Activated CD8-positive, alpha-beta memory T cell treated with anti-CD3 and anti-CD28 coated beads, Interleukin-2, amount 50 U/mL, for 24 hours (primary cell): ENCODE data around the gene ASIP.
"Not testable (repeated sequence)": the region's sequence is repeated elsewhere in the genome, so short reads cannot be mapped to it uniquely, and the experiment has no call there.

Experiments used
- DNase-seq: peaks from one replicate; pipeline ENCODE4 v3.0.0-alpha.2; 2020; ENCODE audit errors: extremely low read depth

ASIP gene

DNA sequence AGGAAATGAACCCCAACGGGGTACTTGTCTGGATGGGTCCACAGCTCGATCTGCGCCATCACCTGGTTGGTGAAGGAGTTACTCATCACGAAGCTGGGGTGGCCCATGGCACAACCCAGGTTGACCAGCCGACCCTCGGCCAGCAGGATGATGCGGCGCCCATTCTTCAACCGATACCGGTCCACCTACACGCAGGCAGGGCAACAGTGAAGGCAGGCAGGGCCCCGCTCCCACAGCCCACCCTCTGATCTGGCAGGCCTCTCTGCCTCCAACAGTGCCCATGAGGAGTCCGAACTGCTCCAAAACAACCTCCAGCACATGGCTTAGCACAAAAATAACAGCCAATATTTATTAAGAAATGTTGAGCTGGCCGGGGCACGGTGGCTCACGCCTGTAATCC is 44.2 kb downstream of the ASIP start:
- no peak for DNase-seq

- DNase-seq, result not testable (repeated sequence)
Observed at GRCh38 chr20:34287500-34287899, 46.3 kb downstream of the ASIP start.

DNA sequence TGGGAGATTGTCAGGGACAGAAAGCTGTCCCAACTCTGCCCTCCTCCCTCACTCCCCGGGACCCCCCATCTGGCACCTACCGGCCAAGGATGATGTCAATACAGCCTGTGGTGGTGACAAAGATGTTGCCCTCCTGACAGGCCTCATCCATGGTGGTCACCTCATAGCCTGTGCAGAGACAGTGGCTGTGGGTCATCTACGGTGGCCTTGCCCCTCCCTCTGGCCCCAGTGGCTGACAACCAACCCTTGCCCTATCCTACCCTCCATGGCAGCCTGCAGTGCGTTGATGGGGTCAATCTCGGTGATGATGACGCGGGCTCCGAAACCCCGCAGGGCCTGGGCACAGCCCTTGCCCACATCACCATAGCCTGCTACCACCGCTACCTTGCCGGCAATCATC is 49.2 kb downstream of the ASIP start:
- DNase-seq, result no peak

GRCh38 chr20:34292496-34292895 is 51.3 kb downstream of the ASIP start:
- no peak for DNase-seq

- no peak for DNase-seq
Observed at GRCh38 chr20:34293119-34293518, 51.9 kb downstream of the ASIP start.

DNA sequence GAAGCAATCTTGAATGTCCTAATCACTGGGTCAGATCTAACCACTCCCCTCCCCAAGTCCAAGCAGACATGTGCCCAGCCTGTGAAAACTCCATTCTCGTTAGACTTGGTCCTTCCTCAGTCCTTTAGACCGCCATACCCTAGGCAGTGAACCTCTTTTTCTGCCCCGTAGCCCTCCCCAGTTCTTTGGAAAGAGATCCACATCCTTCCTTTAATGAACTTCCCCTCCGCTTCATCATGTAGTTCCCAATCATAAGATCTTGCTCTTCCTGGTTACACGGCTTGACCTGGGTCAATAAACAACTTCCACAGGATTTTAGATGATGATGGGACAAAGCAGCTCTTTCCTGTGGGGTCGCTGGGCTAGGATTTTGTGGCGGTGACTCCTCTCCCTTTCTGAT is 52.4 kb downstream of the ASIP start:
- no peak for DNase-seq

GRCh38 chr20:34294563-34294962 is 53.3 kb downstream of the ASIP start:
- no peak for DNase-seq

- no peak for DNase-seq
Observed at GRCh38 chr20:34295284-34295683, 54.1 kb downstream of the ASIP start.

- no peak for DNase-seq
Observed at GRCh38 chr20:34296468-34296867, 55.2 kb downstream of the ASIP start.

GRCh38 chr20:34298294-34298784 is 57.1 kb downstream of the ASIP start:
- not testable (repeated sequence) for DNase-seq

GRCh38 chr20:34299556-34300255 is 58.5 kb downstream of the ASIP start:
- DNase-seq, result no peak

DNA sequence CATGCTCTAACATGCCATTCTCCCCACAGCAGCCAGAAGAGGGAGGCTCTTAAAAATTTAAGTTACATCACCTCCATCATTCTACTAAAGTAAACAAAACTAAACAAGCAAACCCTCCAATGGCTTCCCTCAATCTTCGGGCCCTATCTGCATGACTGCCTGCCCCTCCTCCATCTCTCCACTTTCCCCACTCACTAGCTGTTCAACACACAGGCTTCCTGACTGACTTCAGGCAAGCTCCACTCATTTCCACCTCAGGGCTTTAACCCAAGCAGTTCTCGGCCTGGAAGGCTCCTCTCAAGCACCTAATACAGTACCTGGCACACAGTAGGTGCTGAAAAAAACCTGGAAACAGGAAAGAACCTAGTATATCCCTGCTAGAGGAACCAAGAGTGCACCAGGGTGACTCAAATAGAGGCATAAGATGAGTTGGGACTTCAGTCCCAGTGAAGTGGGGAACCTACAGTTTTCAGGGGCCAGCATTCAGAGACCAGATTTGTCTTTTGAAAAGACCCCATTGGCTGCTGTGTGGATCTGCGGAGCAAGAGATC is 59.1 kb downstream of the ASIP start:
- DNase-seq, result no peak

DNA sequence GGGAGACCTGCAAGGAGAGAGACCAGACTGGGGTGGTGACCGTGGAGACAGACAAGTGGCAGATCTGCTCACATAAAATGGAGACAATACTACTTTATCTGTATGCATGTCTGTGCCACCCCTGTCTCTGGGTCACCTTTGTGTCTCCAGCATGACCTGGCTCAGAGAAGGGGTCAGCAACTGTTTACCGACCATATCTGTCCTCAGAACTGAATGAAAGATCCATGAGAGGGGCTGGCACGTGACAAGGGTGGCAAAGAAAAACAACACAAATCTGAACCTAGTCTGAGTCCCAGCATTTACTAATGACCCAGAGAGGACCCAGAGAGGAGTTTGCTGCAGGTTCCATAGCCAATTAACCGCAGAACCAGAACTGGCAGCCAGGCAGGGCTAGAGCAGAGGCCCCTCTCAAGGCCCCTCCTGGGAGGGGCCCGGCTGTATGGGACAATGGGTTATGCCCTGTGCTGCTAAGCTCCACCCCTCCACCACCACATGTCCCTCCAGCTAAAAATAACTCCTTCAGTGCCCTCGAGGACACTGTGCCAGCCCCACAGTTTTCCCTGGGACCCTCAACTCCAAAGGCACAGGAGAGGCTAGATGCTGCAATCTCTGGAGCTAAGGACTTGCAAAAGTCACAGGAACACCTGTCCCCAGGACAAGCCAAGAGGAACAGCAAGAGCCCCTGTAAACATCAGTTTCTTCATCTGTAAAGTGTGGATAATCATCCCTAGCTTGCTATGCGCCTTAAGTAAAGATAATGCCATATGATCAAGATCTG is 59.8 kb downstream of the ASIP start:
- DNase-seq, result no peak

GRCh38 chr20:34301587-34302311 is 60.5 kb downstream of the ASIP start:
- no peak for DNase-seq

GRCh38 chr20:34302312-34302722 is 61.1 kb downstream of the ASIP start:
- no peak for DNase-seq

- DNase-seq, result peak; percentile 88
Observed at GRCh38 chr20:34302723-34303533, 61.7 kb downstream of the ASIP start, which contains the start of gene AHCY. TSS of gene AHCY (minus strand) at chr20:34303355. CDS start at chr20:34303270, 85 bp downstream.

DNA sequence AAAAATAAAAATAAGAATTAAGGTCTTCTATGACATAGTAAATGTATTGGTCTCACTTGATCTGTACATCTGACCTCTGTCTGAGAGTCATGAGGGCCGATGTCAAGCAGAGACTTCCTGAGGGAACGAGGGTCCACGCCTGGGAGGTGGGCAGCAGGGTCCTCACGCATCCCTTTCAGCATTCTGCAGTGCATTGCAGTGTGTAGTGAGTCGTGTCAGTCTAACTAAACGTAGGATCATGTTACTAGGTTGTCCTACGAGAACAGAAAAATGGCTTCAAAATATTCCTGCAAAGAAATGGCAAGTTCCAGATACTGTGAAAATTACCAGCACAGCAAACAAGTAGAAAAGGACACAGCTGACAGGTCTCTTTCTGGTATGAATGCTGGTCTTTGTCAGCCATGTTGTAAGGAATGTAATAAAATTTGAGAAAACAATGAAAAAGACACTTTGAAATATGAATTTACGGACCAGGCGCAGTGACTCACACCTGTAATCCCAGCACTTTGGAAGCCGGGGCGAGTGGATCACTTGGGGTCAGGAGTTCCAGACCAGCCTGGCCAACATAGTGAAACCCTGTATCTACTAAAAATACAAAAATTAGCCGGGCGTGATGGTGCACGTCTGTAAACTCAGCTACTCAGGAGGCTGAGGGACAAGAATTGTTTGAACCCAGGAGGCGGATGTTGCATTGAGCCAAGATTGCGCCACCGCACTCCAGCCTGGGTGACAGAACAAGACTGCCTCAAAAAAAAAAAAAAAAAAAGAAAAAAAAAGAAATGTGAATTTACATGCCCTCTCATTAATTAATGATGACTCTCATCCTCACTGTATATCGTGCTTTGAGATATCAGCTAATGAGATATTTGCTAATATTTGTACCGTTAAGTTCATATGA is 64.4 kb downstream of the ASIP start:
- DNase-seq, result no peak

DNA sequence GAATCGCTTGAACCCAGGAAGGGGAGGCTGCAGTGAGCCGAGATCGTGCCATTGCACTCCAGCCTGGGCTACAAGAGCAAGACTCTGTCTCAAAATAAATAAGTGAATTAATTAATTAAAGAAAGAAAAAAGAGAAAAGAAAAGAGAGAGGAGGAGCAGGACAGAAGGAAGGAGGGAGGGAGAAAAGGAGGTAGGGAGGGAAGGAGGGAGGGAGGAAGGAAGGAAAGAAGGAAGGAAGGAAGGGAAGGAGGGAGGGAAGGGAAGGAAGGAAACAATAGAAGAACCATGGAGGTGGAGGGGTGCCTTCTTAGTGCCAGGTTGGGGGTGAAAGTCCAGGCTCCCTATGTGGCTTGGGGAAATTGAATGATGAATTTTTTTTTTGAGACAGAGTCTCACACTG is 68.5 kb downstream of the ASIP start:
- DNase-seq, result no peak

GRCh38 chr20:34310481-34311117 is 69.4 kb downstream of the ASIP start:
- DNase-seq, result no peak
